SH-SY5Y (cell line): Measurements from ENCODE around the gene SETDB1.

ENCODE experiments used
- GATA2 ChIP-seq: IDR thresholded peaks from 2 replicates; pipeline ENCODE4 v1.6.1; 2011; ENCODE audit warnings: mild to moderate bottlenecking, low read depth, low read length
- GATA3 ChIP-seq: IDR thresholded peaks from 2 replicates; pipeline ENCODE4 v1.6.1; 2011; ENCODE audit warnings: low read depth, mild to moderate bottlenecking, low read length, moderate library complexity

Gene SETDB1

DNA sequence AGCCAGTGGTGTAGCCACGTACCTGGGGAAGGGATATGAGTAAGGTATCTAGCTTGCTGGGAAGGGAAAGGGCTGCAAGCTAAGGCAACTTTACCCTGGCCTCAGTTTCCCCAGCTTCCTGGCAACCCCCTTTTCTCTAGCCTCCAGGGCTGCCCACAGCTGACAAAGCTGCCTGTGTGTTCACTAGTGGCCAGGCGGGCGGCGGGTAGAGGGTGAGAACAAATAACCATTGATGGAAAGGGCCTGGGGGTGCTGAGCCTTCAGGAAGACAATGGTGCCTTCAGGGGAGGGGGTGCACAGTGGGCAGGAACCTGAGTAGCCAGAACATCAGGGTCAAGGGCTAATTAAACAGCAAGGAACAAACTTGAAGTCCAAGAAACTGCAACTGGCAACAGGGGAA lies 42.3 kb downstream of the SETDB1 start:
- TF ChIP-seq GATA3 (no peak), GATA2 (no peak)

DNA sequence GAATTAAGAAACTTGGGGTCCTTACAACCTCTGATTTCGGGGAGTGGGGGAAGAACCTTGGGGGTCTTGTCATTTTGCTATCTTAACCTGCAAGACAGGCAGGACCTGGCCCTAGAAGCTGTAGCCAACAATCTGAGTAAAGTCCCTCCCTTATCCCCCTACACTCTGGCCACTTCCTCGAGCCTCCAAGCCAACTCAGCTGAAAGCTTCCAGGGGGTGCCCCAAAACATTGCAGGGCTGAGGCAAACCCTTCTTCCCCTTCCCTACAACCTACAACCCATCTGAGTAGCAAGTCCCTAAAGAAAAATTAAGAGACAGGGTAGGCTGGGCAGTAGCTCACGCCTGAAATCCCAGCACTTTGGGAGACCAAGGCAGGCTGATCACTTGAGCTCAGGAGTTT lies 43.5 kb downstream of the SETDB1 start:
- no peak for TF ChIP-seq GATA3
- no peak for TF ChIP-seq GATA2

DNA sequence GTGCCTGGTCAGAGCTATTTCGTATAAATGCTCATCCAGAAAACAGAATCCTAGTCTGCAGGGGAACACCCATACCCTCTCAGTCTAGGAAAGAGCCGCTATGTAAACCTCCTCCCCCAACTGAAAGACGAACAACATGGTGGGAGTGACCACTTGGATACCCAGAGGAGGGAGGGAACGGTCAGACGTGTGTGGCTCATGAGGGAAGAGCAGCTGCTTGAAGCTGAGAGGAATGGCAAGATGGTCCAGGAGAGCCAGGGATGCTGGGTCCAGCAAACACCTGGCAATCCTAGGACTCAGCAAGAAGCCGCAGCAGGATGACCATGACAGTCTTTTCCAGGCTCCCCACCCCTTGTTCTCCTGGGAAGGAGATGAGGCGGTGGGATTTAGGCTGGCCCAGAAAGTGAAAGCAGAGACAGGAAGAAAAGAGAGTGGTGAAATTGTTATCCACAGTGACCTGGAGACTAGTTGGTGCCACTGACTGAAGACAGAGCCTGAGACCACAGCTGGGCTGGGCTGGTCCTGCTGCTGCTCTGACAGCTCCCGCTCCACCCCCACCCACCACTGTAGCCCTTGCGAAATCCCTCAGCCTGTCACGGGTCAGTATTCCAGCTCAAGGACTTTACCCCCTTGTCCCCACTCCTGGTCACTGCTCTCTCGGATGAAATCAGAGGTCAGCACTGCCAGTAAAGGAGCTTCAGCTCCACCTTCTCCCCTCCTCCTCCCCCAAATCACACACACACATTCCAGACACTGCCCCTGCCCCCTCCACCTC lies 44.8 kb downstream of the SETDB1 start:
- TF ChIP-seq GATA3 (no peak), GATA2 (no peak)

DNA sequence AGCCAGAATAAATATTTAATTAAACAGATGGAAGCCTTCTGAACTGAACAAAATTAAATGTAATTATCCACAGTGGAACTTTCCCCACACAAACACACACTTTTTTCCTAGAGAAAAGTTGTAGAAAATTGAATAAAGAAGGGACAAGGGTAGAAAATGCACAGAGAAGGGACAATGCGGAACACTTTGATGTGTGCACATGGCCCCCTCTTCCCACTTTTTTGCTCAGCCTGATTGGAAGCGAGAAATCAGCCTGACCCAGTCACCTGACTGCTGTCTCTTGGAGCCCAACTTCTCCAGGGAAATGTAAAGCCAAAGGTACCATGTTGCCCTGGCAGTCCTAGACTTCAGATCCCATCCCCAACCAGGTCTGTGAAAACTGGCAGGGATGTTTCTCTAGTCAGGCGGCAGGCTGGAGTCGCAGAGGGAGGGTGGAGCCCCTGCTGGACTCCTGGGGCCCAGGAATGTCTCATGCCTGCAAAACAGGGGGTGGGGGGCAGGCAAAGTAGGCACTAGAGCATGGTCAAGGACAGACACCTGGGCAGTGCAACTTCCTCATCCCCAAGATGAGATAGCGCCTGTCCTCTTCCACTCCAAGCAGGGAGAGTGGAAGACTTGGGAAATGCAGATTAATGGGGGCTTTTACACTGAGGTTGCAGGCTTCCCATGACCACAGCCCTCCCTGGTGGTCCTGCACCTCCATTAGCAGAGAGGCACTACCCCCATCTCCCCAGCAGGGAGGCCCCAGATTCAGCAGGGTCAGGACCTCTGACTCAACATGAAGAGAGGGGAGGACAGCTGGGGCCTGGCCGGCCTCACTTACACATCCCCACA lies 45.6 kb downstream of the SETDB1 start:
- TF ChIP-seq GATA2 = no peak
- TF ChIP-seq GATA3 = no peak

DNA sequence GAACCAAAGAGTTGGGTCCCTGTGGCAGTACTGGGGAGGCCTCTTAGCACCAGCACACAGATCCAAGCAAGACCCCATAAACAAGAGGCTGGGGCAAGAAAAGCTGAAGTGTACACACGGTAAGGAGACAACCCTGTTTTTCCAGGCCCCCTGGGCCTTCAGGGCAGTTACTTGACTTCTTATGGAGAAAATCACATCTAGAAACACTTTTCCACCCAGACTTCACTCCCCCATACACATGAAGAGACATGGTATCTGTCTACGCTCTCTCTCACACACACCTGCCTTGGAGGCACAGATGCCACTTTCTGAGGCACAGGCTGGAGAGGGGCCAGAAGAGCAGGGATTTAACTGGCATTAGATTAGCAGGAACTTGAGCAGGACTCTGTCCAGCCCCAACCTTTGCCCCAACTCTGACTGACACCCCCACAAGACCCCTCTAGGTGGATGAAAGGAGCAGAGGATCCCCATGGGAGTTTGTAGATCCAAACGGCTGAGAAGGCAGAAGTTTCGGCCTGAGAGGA lies 46.3 kb downstream of the SETDB1 start:
- no peak for TF ChIP-seq GATA2
- TF ChIP-seq GATA3 = no peak

DNA sequence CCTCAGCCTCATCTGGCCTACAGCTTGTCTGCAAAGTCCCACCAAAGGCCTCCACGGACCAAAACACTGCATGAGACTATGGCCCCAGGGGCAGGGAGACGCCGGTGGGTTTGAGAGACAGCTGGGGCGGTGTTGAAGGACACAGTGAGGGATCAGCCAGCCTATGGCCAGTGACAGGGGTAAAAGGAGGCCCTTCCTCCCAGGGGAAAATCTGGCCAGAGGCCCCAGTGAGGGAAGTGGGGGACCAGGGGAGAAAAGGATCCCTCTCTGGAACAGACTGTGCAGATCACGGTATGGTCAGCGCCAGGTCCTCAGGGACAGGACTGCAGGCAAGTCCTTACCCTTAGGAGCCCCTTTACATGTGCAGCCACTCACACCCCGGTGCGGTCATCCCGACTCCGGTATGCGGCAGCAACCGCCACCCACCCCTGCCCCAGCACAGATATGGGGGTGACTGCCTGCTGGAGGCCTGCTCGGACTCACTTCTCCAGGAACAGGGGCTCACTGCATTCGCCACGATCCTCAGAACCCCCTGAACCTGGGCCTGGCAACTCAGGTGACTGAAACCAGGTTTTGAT lies 47.2 kb downstream of the SETDB1 start:
- TF ChIP-seq GATA2 (no peak), GATA3 (no peak)

DNA sequence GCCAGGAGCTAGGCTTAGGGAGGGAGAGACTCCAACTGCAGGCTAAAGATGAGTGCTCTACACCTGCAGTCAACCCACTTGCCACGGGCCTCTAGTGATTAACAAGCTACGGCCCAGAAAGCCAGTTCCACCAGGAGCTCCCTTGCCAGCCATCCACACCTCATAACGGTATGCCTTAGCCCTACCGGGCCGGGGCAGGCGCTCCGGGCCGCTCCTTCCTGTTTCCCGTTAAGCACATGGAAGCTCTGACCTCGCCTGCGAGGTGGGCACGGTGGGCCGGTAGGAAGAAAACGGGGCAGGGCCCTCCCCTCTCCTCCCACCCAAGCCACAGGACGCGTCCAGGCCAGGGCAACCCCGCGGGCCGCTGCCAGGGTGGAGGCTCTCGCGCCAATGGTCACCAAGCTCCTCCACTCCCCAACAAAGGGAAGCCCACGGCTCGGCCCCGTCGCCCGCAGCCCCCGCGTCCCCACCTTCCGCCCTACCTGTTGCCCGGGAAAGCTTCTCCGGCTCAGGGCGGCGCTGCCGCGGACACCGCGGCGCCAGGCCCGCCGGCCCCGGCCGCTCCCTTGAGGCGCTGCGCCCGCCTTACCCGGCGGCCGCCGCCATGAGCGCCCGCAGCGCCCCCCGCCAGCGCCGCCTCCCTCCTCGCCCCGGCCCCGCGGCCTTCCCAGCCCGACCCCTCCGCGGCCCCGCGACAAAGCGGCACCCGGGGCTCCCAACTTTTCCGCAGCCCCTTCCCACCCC lies 47.8 kb downstream of the SETDB1 start:
- TF ChIP-seq GATA3 (no peak), GATA2 (no peak)

DNA sequence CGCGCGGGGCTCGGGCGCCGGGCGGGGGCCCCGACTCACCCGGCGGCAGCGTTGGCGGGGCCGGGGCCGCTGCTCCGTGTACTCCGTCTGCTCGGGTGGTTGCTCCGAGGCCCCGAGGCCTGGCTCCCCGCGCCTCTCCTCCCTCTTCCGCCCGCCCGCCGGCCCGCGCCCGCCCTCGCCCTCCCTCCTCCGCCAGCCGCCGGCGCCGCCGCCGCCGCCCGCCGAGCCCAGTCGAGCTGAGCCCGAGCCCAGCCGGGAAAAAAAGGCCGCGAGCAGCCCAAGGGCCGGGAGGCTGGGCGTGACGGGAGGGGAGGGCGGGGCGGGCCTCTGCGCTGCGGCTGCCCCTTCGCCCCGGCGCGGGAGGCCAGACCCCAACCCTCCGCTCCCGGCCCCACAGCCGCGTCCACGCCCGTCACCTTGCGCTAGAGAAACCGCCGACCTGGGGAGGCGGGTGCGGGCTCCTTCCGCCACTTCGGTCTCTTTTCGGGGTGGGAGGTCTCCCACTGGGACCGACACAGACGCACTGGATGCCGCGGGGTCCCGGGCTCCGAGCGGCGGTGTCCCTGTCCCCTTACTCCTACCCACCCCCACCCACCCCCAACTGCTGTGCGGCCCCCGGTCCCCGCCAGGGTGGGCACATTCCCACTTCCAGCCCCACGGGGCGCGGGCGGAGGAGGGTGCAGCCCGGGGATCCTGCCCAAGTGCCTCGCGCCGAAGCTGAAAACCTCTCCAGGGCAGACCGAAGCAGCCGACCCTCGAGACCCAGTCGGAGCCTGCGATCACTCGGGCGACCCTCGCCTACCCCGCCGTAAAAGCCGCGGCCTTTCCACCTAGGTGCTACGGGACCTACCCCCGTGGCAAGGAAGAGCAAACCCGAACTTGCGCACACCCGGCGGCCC lies 48.7 kb downstream of the SETDB1 start, which contains the start of gene CERS2:
CERS2 (minus strand) TSS at position 256 of the 899 bp plus-strand sequence. CDS start 5,745 bp downstream, outside the sequence.
- TF ChIP-seq GATA2 (no peak), GATA3 (no peak)

DNA sequence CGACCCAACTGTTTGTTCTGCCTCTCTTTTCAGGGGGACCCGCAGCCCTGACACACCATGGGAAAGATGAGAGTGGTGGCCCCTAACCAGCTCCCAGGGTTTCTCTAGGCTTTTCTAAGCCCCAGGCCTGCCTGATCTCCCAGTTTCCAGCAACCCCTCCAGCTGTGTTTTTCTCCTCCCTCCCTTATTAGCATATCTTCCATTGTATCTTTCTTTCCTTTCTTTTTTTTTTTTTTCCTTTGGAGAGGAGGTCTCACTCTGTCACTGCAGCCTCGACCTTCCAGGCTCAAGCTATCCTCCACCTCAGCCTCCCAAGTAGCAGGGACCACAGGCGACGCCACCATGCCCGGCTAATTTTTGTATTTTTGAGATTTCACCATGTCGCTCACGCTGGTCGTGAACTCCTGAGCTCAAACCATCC lies 50.2 kb downstream of the SETDB1 start:
- TF ChIP-seq GATA3 = no peak
- no peak for TF ChIP-seq GATA2

DNA sequence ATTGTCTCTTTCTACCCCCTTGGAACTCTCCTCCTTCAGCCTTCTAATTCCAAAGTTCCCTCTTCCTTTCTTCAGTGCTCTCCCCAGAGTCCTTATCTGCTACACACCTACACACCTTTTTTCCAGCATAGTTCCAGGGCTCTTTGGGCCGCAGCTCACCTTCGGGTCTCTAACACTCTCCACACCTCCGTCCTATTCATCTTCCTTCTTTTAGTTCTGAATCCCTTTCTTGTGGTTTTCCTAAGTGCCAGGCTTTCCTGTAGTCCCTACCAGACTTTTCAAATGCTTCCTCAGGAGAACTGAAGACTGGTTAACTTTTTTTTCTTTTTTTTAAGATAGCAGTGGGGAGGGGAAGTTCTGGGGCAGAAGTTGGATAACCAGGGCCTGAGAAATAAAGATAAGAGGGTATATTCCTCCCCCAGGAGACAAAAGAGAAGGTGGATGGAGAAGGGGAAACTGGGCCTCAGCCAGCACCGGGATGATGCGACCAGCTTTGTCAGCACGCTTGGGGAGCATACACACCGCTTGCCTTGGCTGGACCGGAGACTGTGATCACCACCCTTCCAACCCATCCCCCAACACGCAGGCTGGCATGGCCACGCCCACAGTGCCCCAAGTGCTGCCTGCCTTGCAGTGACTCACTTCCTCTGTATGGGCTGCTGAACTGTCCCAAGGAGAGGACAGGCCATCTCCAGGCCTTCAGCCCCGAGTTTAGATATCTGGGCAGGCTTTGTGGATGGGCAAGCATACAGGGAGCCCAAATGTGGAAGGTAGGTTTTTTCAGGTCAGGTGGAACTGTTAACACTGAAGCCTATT lies 50.9 kb downstream of the SETDB1 start:
- no peak for TF ChIP-seq GATA2
- no peak for TF ChIP-seq GATA3

DNA sequence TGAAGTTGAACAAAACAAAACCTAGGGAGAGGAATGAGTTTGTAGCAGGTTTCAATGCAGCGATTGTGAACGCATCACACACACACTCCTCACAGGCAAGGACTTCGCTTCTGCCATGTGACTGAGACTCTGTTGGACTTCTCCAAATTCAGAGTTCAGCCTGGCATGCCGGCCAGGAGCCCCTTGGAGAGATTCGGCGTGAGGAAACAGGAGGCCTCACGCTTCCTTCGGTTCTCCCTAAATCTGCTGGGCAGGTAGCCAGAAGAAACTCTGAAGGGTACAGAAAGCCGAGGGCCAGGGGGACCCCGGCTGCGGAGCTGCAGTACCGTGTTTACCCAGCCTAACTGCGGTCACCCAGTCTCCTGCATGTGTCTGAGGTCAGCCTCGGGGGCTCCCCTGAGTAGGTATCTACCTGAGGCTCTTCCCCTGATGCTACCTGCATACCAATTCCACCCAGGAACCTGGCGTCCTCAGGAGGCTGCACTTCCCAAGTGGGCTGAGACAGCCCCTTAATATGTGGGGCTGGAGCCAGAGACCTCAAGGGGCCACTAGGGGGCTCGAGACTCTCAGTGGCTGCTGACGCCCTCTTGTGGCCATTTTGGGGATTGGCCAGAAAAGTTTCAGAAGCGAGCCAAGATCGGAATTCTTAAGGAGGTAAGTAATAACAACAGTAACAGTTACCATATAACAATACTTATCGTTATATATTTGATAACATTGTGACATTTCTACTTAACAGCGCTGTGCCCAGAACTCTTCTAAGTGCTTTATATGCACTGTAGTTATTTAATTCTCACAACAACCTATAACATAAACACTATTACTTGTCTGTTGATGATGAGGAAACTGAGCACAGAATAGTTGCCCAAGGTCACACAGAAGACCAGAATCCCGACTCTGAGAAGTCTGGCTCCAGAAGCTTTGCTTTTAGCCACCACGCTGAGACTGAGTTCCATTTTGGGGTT lies 53.2 kb downstream of the SETDB1 start:
- no peak for TF ChIP-seq GATA3
- no peak for TF ChIP-seq GATA2
